Panc1 (cell line): ENCODE measurements around the gene CITED4. TPM values are rescaled to one million over a fixed set of nuclear protein-coding genes. Genes with fewer than 3 reads are reported as not detected.

ENCODE experiments used
- ATAC-seq: fragments of 200-7000 bp; cut with Tn5 transposase; 2 replicates; pipeline ENCODE4 v1.9.1; 2020; ENCODE audit warnings: mild to moderate bottlenecking, moderate library complexity
- BruUV-seq: library from RNA; stranded (reverse); fragments of 400-500 nt; replicated peaks from 2 replicates; lab custom pipeline; 2021; lab: Mats Ljungman, UMichigan
- CTCF ChIA-PET: fragments of 300-600 bp; sonication (Branson Sonifier 250); formaldehyde crosslinking; loops from one replicate; lab custom pipeline; 2022; ENCODE audit warnings: antibody characterized with exemption; lab: Charles Lee
- POLR2A ChIA-PET: fragments of 300-600 bp; sonication (Branson Sonifier 250); formaldehyde crosslinking; loops from one replicate; lab custom pipeline; 2022; ENCODE audit warnings: antibody characterized with exemption; lab: Charles Lee
- DNase-seq: peaks from one replicate; pipeline ENCODE4 v3.0.0-alpha.2; 2010; ENCODE audit warnings: low read depth, low spot score
- H3K27ac ChIP-seq: 2 replicates; pipeline ENCODE4 v1.5.1; 2011; ENCODE audit warnings: mild to moderate bottlenecking, low read length, inconsistent platforms
- H3K27me3 ChIP-seq: fragments of 200-500 bp; sonication (Bioruptor generic); 2 replicates; pipeline ENCODE4 v1.6.0; 2014; ENCODE audit warnings: low read length, inconsistent platforms; ENCODE audit not compliant: control insufficient read depth, insufficient read depth
- H3K36me3 ChIP-seq: fragments of 200-500 bp; sonication (Bioruptor generic); 2 replicates; pipeline ENCODE4 v1.5.1; 2014; ENCODE audit warnings: inconsistent platforms, mild to moderate bottlenecking, low read length, moderate library complexity; ENCODE audit not compliant: control insufficient read depth, insufficient read depth
- H3K4me1 ChIP-seq: 2 replicates; pipeline ENCODE4 v1.5.1; 2011; ENCODE audit warnings: inconsistent platforms, mild to moderate bottlenecking, low read length, moderate library complexity; ENCODE audit not compliant: control insufficient read depth, insufficient read depth
- H3K4me3 ChIP-seq, 2 experiments: 2 replicates each; pipeline ENCODE4 v1.5.1; 2011 to 2012; ENCODE audit warnings: low read depth in 2 of 2, low read length in 2 of 2, mild to moderate bottlenecking in 2 of 2, inconsistent platforms in 1 of 2, moderate library complexity in 1 of 2
- H3K9me3 ChIP-seq: fragments of 200-500 bp; sonication (Bioruptor generic); 2 replicates; pipeline ENCODE4 v1.5.1; 2014; ENCODE audit warnings: low read depth, mild to moderate bottlenecking, inconsistent platforms, low read length, moderate library complexity; ENCODE audit not compliant: control insufficient read depth, insufficient read depth
- POLR2AphosphoS5 ChIP-seq: IDR thresholded peaks from 2 replicates; pipeline ENCODE4 v1.6.1; 2012; ENCODE audit warnings: mild to moderate bottlenecking, low read depth, low read length, moderate library complexity
- SIN3A ChIP-seq: IDR thresholded peaks from 2 replicates; pipeline ENCODE4 v1.6.1; 2012; ENCODE audit warnings: low read depth, mild to moderate bottlenecking, low read length, moderate library complexity, borderline replicate concordance; ENCODE audit not compliant: insufficient read depth
- TCF7L2 ChIP-seq: IDR thresholded peaks from 2 replicates; pipeline ENCODE4 v1.6.1; 2011; ENCODE audit warnings: mild to moderate bottlenecking, low read depth, low read length, inconsistent platforms
- in situ Hi-C: cut with HindIII; loops from 2 replicates; pipeline ENCODE4 v1.10.0; 2016; ENCODE audit warnings: low sequenced_read_pairs, low pct_unique_long_range_greater_than_20kb
- intact Hi-C: fragments of 100-400 bp; cut with micrococcal nuclease; formaldehyde crosslinking; loops from one replicate; pipeline ENCODE4 v1.10.0; 2022; ENCODE audit not compliant: unreplicated experiment
- total RNA-seq: library from RNA; stranded (reverse); gene quantifications from one replicate; pipeline ENCODE4 v1.2.1, GENCODE V29; 2021; ENCODE audit not compliant: unreplicated experiment
- TF ChIP-seq, protein P1 (sequence below), 2 experiments: IDR thresholded peaks; 2 replicates each; pipeline ENCODE4 v1.6.1; 2011 to 2012; ENCODE audit warnings: low read depth in 2 of 2, control low read depth in 1 of 2, low read length in 1 of 2, mild to moderate bottlenecking in 1 of 2, moderate library complexity in 1 of 2; ENCODE audit not compliant: insufficient read depth in 1 of 2
- TF ChIP-seq, protein P2 (sequence below): fragments of 450-650 bp; IDR thresholded peaks from 2 replicates; pipeline ENCODE4 v1.5.1; 2017; ENCODE audit warnings: mild to moderate bottlenecking

Gene CITED4
- total RNA-seq, 1 experiment from 2014 or later: 145 TPM

DNA sequence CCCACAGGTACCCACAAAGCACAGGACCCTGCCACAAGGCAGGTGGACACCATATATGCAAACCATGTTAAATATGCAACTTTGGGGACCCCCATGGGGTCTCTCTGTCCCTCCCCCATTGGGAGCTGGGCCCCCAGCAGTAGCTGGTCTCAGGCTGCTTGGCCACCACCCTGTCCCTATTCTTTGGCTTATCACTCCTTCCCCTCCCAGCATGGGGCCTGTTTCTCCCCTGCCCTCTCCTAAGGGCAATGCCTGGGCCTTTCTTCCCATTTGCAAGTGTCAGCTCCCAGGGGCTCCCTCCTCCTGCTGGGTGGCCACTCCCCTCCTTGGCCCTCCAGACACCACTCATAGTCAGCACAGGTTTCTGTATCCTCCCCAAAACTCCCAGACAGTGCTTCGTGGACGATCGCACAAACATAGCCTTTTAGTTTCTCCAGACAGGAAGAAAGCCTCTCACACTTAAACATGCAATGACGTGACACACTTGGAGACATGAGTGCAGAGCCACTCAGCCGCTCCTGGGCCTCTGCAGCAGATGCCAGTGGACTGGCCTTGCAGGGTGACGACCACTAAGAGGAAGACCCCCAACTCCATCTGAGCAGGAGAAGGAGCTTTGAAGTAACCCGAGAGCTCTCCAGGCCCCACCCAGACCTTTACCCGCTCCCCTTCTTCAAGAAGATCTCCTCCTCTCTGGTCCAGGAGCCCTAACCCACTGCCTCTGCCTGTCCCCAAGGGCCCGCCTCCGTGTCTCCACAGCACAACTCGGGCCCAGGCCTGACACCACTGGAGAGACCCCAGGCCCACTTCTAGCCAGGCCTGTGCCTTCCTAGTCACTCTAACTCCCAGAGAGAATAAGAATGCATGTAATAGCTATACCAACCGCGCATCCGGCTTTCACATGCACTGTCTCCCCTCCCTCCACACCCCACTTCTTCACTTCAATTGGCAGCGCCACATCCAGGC is 22.9 kb downstream of the CITED4 start:
- Histone ChIP-seq H3K36me3 (no peaks in the 10 kb centered on the region), H3K27me3 (no peaks in the 10 kb centered on the region), H3K4me1 (no peaks in the 10 kb centered on the region), H3K9me3 (no peaks in the 10 kb centered on the region), H3K4me3 (no peak overlapping the region), H3K27ac (no peak overlapping the region)
- ChIA-PET POLR2A (no interaction called here), CTCF (no interaction called here)
- in situ Hi-C loops: no loop called here
- no TSS peak for BruUV-seq
- DNase-seq (no peak), ATAC-seq (no peak; the same call in 1 of the 2 replicates)
- intact Hi-C loops: no loop called here
- TF ChIP-seq SIN3A: no peak
- TF ChIP-seq, protein P1, sequence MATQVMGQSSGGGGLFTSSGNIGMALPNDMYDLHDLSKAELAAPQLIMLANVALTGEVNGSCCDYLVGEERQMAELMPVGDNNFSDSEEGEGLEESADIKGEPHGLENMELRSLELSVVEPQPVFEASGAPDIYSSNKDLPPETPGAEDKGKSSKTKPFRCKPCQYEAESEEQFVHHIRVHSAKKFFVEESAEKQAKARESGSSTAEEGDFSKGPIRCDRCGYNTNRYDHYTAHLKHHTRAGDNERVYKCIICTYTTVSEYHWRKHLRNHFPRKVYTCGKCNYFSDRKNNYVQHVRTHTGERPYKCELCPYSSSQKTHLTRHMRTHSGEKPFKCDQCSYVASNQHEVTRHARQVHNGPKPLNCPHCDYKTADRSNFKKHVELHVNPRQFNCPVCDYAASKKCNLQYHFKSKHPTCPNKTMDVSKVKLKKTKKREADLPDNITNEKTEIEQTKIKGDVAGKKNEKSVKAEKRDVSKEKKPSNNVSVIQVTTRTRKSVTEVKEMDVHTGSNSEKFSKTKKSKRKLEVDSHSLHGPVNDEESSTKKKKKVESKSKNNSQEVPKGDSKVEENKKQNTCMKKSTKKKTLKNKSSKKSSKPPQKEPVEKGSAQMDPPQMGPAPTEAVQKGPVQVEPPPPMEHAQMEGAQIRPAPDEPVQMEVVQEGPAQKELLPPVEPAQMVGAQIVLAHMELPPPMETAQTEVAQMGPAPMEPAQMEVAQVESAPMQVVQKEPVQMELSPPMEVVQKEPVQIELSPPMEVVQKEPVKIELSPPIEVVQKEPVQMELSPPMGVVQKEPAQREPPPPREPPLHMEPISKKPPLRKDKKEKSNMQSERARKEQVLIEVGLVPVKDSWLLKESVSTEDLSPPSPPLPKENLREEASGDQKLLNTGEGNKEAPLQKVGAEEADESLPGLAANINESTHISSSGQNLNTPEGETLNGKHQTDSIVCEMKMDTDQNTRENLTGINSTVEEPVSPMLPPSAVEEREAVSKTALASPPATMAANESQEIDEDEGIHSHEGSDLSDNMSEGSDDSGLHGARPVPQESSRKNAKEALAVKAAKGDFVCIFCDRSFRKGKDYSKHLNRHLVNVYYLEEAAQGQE (IDR thresholded peaks at IDR 0.05; ENCODE audit: insufficient read depth in 1 of 2, low read depth in 2 of 2, low read length in 1 of 2): no peak
- TF ChIP-seq POLR2AphosphoS5: no peak

DNA sequence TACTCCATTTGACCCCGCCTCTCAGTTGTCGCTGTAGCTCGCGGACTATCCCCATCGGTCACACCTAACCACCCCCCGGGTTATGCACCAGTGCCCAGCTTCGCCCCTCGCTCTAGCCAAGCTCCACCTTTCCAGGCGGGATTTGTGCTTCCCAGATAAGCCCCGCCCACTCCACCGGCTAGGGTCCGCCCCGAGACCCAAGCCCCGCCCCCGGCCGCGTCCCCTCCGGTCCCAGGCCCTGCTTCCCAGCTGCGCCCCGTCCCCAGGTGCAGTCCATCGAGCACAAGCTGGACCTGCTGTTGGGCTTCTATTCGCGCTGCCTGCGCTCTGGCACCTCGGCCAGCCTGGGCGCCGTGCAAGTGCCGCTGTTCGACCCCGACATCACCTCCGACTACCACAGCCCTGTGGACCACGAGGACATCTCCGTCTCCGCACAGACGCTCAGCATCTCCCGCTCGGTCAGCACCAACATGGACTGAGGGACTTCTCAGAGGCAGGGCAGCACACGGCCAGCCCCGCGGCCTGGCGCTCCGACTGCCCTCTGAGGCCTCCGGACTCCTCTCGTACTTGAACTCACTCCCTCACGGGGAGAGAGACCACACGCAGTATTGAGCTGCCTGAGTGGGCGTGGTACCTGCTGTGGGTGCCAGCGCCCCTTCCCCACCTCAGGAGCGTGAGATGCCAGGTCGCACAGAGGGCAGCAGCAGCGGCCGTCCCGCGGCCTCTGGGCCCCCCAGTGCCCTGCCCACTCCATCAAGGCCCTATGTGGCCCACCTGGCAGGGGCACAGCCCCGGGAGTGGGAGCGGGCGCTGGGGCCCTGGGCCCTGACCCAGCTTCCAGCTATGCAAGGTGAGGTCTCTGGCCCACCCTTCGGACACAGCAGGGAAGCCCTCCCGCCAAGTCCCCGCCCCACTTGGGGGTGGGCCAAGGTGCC is 23.9 kb downstream of the CITED4 start:
- intact Hi-C loops: no loop called here
- POLR2A ChIA-PET: no interaction called here

More for the DNA sequence above, 23.9 kb downstream of the CITED4 start:
- TF ChIP-seq, protein P2, sequence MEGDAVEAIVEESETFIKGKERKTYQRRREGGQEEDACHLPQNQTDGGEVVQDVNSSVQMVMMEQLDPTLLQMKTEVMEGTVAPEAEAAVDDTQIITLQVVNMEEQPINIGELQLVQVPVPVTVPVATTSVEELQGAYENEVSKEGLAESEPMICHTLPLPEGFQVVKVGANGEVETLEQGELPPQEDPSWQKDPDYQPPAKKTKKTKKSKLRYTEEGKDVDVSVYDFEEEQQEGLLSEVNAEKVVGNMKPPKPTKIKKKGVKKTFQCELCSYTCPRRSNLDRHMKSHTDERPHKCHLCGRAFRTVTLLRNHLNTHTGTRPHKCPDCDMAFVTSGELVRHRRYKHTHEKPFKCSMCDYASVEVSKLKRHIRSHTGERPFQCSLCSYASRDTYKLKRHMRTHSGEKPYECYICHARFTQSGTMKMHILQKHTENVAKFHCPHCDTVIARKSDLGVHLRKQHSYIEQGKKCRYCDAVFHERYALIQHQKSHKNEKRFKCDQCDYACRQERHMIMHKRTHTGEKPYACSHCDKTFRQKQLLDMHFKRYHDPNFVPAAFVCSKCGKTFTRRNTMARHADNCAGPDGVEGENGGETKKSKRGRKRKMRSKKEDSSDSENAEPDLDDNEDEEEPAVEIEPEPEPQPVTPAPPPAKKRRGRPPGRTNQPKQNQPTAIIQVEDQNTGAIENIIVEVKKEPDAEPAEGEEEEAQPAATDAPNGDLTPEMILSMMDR: no peak
- TF ChIP-seq SIN3A (no peak), POLR2AphosphoS5 (no peak), TCF7L2 (no peak)
- TF ChIP-seq, protein P1 (IDR thresholded peaks at IDR 0.05; ENCODE audit: insufficient read depth in 1 of 2, low read depth in 2 of 2, low read length in 1 of 2): no peak
- Histone ChIP-seq H3K36me3 (no peaks in the 10 kb centered on the region), H3K4me1 (no peaks in the 10 kb centered on the region), H3K4me3 (no peak overlapping the region), H3K27me3 (no peaks in the 10 kb centered on the region), H3K27ac (no peak overlapping the region), H3K9me3 (no peaks in the 10 kb centered on the region)
- no TSS peak for BruUV-seq
- in situ Hi-C loops: no loop called here
- DNase-seq: no peak
- CTCF ChIA-PET: no interaction called here
- ATAC-seq: 0 out of 2 replicates have a peak, but pooled peaks have one; percentile 18
